Activated CD8-positive, alpha-beta memory T cell treated with anti-CD3 and anti-CD28 coated beads for 4 hours (primary cell): ENCODE results near the gene JAM2.
A peak's percentile ranks its signal among the peaks of the same experiment; 100 is the strongest.

ENCODE experiments used
- DNase-seq, 2 donors: peaks; one replicate each; pipeline ENCODE4 v3.0.0-alpha.2; 2020; ENCODE audit warnings: low read depth in 2 of 2

Gene JAM2

GRCh38 chr21:25717491-25718147, 78.6 kb downstream of the JAM2 start:
- no peak for DNase-seq

- no peak for DNase-seq
Measured at GRCh38 chr21:25721987-25722386, 82.9 kb downstream of the JAM2 start.

GRCh38 chr21:25722631-25723030, 83.6 kb downstream of the JAM2 start:
- DNase-seq, result no peak

GRCh38 chr21:25732091-25732760, 93.2 kb downstream of the JAM2 start:
- no peak for DNase-seq

GRCh38 chr21:25733859-25734653, 95.0 kb downstream of the JAM2 start:
- DNase-seq, result peak in 1 of 2 donors; percentile 14

GRCh38 chr21:25734654-25734903, 95.5 kb downstream of the JAM2 start:
- no peak for DNase-seq

GRCh38 chr21:25734904-25735645, 96.0 kb downstream of the JAM2 start, which contains the start of the genes ATP5PF and GABPA:
ATP5PF (minus strand) TSS chr21:25734904; CDS start chr21:25729794, 5,110 bp downstream.
GABPA (plus strand) TSS chr21:25734972; CDS start chr21:25741599, 6,627 bp downstream.
- DNase-seq, result peak; percentile 95 to 96

GRCh38 chr21:25735646-25736597, 96.9 kb downstream of the JAM2 start:
- DNase-seq, result peak; percentile 52 to 56

- DNase-seq, result no peak
Measured at GRCh38 chr21:25737421-25737820, 98.4 kb downstream of the JAM2 start.

- DNase-seq, result no peak
Measured at GRCh38 chr21:25742900-25743299, 103.8 kb downstream of the JAM2 start.

GRCh38 chr21:25744854-25745253, 105.8 kb downstream of the JAM2 start:
- DNase-seq, result no peak

GRCh38 chr21:25750085-25750484, 111.0 kb downstream of the JAM2 start:
- no peak for DNase-seq

- no peak for DNase-seq
Measured at GRCh38 chr21:25752416-25752815, 113.4 kb downstream of the JAM2 start.

GRCh38 chr21:25756190-25756932, 117.3 kb downstream of the JAM2 start:
- DNase-seq, result no peak

- DNase-seq, result no peak
Measured at GRCh38 chr21:25757531-25757930, 118.5 kb downstream of the JAM2 start.

- DNase-seq, result no peak
Measured at GRCh38 chr21:25759573-25759972, 120.5 kb downstream of the JAM2 start.

- DNase-seq, result no peak
Measured at GRCh38 chr21:25760061-25760460, 121.0 kb downstream of the JAM2 start.

GRCh38 chr21:25760677-25761076, 121.6 kb downstream of the JAM2 start:
- no peak for DNase-seq

GRCh38 chr21:25764065-25764464, 125.0 kb downstream of the JAM2 start:
- DNase-seq, result no peak
